ENCODE data around the gene EEFSEC. TPM values are rescaled to one million over a fixed set of nuclear protein-coding genes. Genes with fewer than 3 reads are reported as not detected.

EEFSEC gene
- total RNA-seq, 1 experiment from 2014 or later: 15.4 TPM

GRCh38 chr3:128394033-128394432 lies 240.8 kb downstream of the EEFSEC start:
- no peaks in the 10 kb centered on the region for H3K36me3 ChIP-seq (ENCODE audit: control insufficient read depth, insufficient read depth, low read length)
- peaks cover 6% of the 10 kb centered on the region for H3K4me1 ChIP-seq (ENCODE audit: control insufficient read depth, insufficient read depth, low read length)
- no peak for DNase-seq (ENCODE audit: low read depth, low spot score)
- H3K27me3 ChIP-seq (ENCODE audit: control insufficient read depth, insufficient read depth, low read length): no peaks in the 10 kb centered on the region
- TF ChIP-seq SIN3A (IDR thresholded peaks at IDR 0.05; ENCODE audit: borderline replicate concordance, insufficient read depth, low read depth, low read length): no peak
- no peak for TF ChIP-seq REST (IDR thresholded peaks at IDR 0.05; ENCODE audit: insufficient read depth in 1 of 2, low read depth in 2 of 2, low read length in 1 of 2)
- TF ChIP-seq TCF7L2 (IDR thresholded peaks at IDR 0.05; ENCODE audit: low read depth, low read length): no peak
- TF ChIP-seq POLR2AphosphoS5 (IDR thresholded peaks at IDR 0.05; ENCODE audit: low read depth, low read length): no peak
- TF ChIP-seq CTCF (IDR thresholded peaks at IDR 0.05): no peak
- ATAC-seq: no peak
- POLR2A ChIA-PET: no interaction called here
- intact Hi-C loops (cut with micrococcal nuclease; ENCODE audit: unreplicated experiment) (no loop called here), in situ Hi-C loops (cut with HindIII; ENCODE audit: low pct_unique_long_range_greater_than_20kb, low sequenced_read_pairs) (no loop called here)
- CTCF ChIA-PET: interaction anchor here (0.6 kb wide), 1 partner anchor 190 kb away, joined by 3 read pairs; no protein-coding TSS in a partner anchor
- no TSS peak for BruUV-seq (replicated peaks)
- no peak overlapping the region for H3K4me3 ChIP-seq (ENCODE audit: low read depth in 2 of 2, low read length in 2 of 2)
- H3K9me3 ChIP-seq (ENCODE audit: control insufficient read depth, insufficient read depth, low read depth, low read length): no peaks in the 10 kb centered on the region
- no peak overlapping the region for H3K27ac ChIP-seq (ENCODE audit: low read length)

GRCh38 chr3:128395046-128395445 lies 241.8 kb downstream of the EEFSEC start:
- TF ChIP-seq REST (IDR thresholded peaks at IDR 0.05; ENCODE audit: insufficient read depth in 1 of 2, low read depth in 2 of 2, low read length in 1 of 2): no peak
- TF ChIP-seq CTCF (IDR thresholded peaks at IDR 0.05): no peak
- TF ChIP-seq TCF7L2 (IDR thresholded peaks at IDR 0.05; ENCODE audit: low read depth, low read length): no peak
- no peak for TF ChIP-seq SIN3A (IDR thresholded peaks at IDR 0.05; ENCODE audit: borderline replicate concordance, insufficient read depth, low read depth, low read length)
- TF ChIP-seq POLR2AphosphoS5 (IDR thresholded peaks at IDR 0.05; ENCODE audit: low read depth, low read length): no peak
- intact Hi-C loops (cut with micrococcal nuclease; ENCODE audit: unreplicated experiment) (no loop called here), in situ Hi-C loops (cut with HindIII; ENCODE audit: low pct_unique_long_range_greater_than_20kb, low sequenced_read_pairs) (no loop called here)
- Histone ChIP-seq H3K27me3 (ENCODE audit: control insufficient read depth, insufficient read depth, low read length) (no peaks in the 10 kb centered on the region), H3K4me1 (ENCODE audit: control insufficient read depth, insufficient read depth, low read length) (peaks cover 6% of the 10 kb centered on the region), H3K27ac (ENCODE audit: low read length) (no peak overlapping the region; the same call in 1 of the 2 replicates), H3K9me3 (ENCODE audit: control insufficient read depth, insufficient read depth, low read depth, low read length) (no peaks in the 10 kb centered on the region), H3K4me3 (ENCODE audit: low read depth in 2 of 2, low read length in 2 of 2) (no peak overlapping the region), H3K36me3 (ENCODE audit: control insufficient read depth, insufficient read depth, low read length) (no peaks in the 10 kb centered on the region)
- BruUV-seq (replicated peaks): no TSS peak
- ChIA-PET CTCF (no interaction called here), POLR2A (no interaction called here)
- DNase-seq (ENCODE audit: low read depth, low spot score) (no peak), ATAC-seq (no peak)

Measured in Panc1 (cell line).